Epithelial cell of prostate (primary cell): ENCODE results near the gene MYO7A.

Source experiments
- DNase-seq: peaks from one replicate; pipeline ENCODE4 v3.0.0-alpha.2; 2011; ENCODE audit warnings: low read depth, low spot score
- H3K27ac ChIP-seq: fragments of 450-650 bp; 2 replicates; pipeline ENCODE4 v1.5.1; 2017; ENCODE audit warnings: mild to moderate bottlenecking

The MYO7A gene

GRCh38 chr11:77156396-77157195, 28.6 kb downstream of the MYO7A start:
- DNase-seq, result no peak
- no peak overlapping the region for H3K27ac ChIP-seq

GRCh38 chr11:77158041-77158695, 30.1 kb downstream of the MYO7A start:
- H3K27ac ChIP-seq, result no peak overlapping the region
- DNase-seq, result no peak

GRCh38 chr11:77159219-77159936, 31.3 kb downstream of the MYO7A start:
- no peak overlapping the region for H3K27ac ChIP-seq
- DNase-seq, result no peak

- DNase-seq, result no peak
- H3K27ac ChIP-seq, result no peak overlapping the region
Observed at GRCh38 chr11:77159937-77160495, 32.0 kb downstream of the MYO7A start.

- no peak overlapping the region for H3K27ac ChIP-seq
- DNase-seq, result no peak
Observed at GRCh38 chr11:77163271-77163670, 35.2 kb downstream of the MYO7A start.

GRCh38 chr11:77165066-77165465, 37.0 kb downstream of the MYO7A start:
- no peak overlapping the region for H3K27ac ChIP-seq
- no peak for DNase-seq

GRCh38 chr11:77166021-77166420, 38.0 kb downstream of the MYO7A start:
- no peak overlapping the region for H3K27ac ChIP-seq
- DNase-seq, result no peak

GRCh38 chr11:77167111-77167626, 39.1 kb downstream of the MYO7A start:
- H3K27ac ChIP-seq, result no peak overlapping the region
- no peak for DNase-seq

GRCh38 chr11:77167791-77168190, 39.7 kb downstream of the MYO7A start:
- DNase-seq, result no peak
- H3K27ac ChIP-seq, result no peak overlapping the region

DNA sequence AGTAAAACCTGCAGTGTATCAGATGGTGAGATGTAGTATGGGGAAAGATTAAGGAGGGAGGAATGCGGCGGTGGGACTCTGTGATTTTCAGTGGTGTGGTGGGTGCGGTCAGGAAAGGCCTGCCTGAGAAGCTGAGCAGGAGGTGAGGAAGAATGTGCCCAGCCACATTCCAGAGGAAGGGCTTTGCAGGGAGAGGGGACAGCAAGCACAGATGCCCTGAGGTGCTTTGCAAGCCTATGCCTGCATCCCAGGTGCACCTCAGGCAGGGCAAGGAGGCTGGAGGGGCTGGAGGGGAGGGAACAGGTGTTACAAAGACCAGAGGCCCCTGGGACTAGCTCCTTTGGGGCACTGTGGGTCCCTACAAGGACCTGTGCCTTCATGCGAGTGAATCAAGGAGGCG, 42.1 kb downstream of the MYO7A start:
- H3K27ac ChIP-seq, result no peak overlapping the region
- no peak for DNase-seq

DNA sequence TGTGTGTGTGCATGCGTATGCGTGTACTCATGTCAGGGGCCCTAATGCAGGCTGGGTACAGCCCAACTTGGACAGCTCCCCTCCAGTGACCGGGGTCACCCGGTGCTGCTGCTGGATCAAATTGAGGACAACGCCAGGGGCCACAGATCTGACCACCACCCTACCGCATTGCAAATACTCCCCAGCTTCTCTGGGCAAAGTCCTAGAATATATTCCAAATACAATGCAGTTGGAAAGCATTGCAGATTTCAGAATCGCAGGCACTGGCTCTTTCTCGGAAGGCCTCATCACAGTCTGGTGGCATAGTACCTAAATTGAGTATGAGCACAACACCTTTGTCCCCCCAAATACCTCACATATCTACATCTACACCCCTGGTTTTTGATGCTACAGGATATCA, 43.2 kb downstream of the MYO7A start:
- H3K27ac ChIP-seq, result no peak overlapping the region
- no peak for DNase-seq

- H3K27ac ChIP-seq, result no peak overlapping the region
- no peak for DNase-seq
Observed at GRCh38 chr11:77171885-77172665, 44.0 kb downstream of the MYO7A start.

DNA sequence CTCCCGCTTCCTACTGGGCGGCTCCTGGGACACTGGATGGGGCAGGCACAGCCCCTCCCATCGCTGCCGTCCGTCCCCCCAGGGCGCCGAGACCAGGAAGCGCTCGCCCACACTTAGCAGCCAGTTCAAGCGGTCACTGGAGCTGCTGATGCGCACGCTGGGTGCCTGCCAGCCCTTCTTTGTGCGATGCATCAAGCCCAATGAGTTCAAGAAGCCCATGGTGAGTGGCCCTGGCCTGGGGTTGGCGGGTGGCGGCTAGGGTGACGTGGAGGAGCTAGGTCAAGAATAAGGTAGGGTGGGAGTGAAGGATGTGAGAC, 44.6 kb downstream of the MYO7A start:
- no peak for DNase-seq
- H3K27ac ChIP-seq, result no peak overlapping the region

GRCh38 chr11:77173494-77173893, 45.4 kb downstream of the MYO7A start:
- H3K27ac ChIP-seq, result no peak overlapping the region
- DNase-seq, result no peak

DNA sequence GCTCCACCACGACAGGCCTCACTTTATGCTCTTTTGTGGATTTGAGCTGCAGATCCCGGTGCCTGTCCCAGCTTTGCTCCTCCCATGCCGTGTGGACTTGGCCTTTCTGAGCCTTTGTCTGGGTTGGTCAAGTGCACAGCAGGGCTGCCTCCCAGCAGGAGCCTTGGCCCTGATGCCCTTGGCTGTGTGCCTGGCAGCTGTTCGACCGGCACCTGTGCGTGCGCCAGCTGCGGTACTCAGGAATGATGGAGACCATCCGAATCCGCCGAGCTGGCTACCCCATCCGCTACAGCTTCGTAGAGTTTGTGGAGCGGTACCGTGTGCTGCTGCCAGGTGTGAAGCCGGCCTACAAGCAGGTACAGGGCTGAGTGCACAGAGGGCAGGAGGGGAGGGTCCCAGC, 46.5 kb downstream of the MYO7A start:
- H3K27ac ChIP-seq, result no peak overlapping the region
- DNase-seq, result no peak

GRCh38 chr11:77175021-77175842, 47.2 kb downstream of the MYO7A start:
- DNase-seq, result no peak
- no peak overlapping the region for H3K27ac ChIP-seq

- no peak overlapping the region for H3K27ac ChIP-seq
- DNase-seq, result no peak
Observed at GRCh38 chr11:77175869-77176539, 48.0 kb downstream of the MYO7A start.

- no peak for DNase-seq
- no peak overlapping the region for H3K27ac ChIP-seq
Observed at GRCh38 chr11:77176996-77177395, 49.0 kb downstream of the MYO7A start.

DNA sequence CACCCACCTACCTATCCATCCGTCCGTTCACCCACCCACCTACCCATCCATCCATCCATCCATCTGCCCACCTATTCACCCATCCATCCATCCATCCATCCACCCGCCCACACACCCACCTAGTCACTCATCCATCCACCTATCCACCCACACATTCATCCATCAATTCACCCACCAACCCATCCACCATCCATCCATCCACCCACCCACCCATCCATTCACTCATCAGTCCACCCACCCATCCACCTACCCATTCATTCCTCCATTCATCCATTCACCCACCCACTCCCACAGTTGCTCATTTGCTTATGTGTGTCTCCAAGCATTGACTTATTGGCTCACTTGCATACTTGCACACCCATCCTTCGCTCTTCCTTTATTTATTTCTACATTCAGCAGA, 50.1 kb downstream of the MYO7A start:
- DNase-seq, result no peak
- H3K27ac ChIP-seq, result no peak overlapping the region
